WTC11 (cell line): Measurements from ENCODE around the gene CFAP92.

Experiments
- CBFB ChIP-seq: sonication (generic); formaldehyde crosslinking; IDR thresholded peaks from 2 replicates; pipeline ENCODE4 v1.8.1; 2022; ENCODE audit warnings: mild to moderate bottlenecking, low read depth, missing genetic modification reagents
- CREB1 ChIP-seq: sonication (generic); formaldehyde crosslinking; IDR thresholded peaks from 2 replicates; pipeline ENCODE4 v1.8.0; 2023; ENCODE audit warnings: mild to moderate bottlenecking, missing genetic modification reagents
- CTCF ChIP-seq: fragments of 200-600 bp; IDR thresholded peaks from 2 replicates; pipeline ENCODE4 v1.8.0; 2022; ENCODE audit warnings: antibody characterized with exemption
- ELF4 ChIP-seq: sonication (generic); formaldehyde crosslinking; IDR thresholded peaks from 2 replicates; pipeline ENCODE4 v1.8.1; 2022; ENCODE audit warnings: low read depth, mild to moderate bottlenecking, moderate library complexity, missing genetic modification reagents
- FOXK1 ChIP-seq: sonication (generic); formaldehyde crosslinking; IDR thresholded peaks from 2 replicates; pipeline ENCODE4 v1.8.0; 2022; ENCODE audit warnings: mild to moderate bottlenecking, moderate library complexity, missing genetic modification reagents
- IRF2 ChIP-seq: sonication (generic); formaldehyde crosslinking; IDR thresholded peaks from 2 replicates; pipeline ENCODE4 v1.8.0; 2022; ENCODE audit warnings: low read depth, missing genetic modification reagents, borderline replicate concordance
- MYBL2 ChIP-seq: sonication (generic); formaldehyde crosslinking; IDR thresholded peaks from 2 replicates; pipeline ENCODE4 v1.8.1; 2023; ENCODE audit warnings: mild to moderate bottlenecking, moderate library complexity, missing genetic modification reagents
- PREB ChIP-seq: sonication (generic); formaldehyde crosslinking; IDR thresholded peaks from 2 replicates; pipeline ENCODE4 v1.8.1; 2022; ENCODE audit warnings: mild to moderate bottlenecking, missing genetic modification reagents, moderate library complexity, borderline replicate concordance
- USF2 ChIP-seq: sonication (generic); formaldehyde crosslinking; IDR thresholded peaks from 2 replicates; pipeline ENCODE4 v1.8.1; 2023; ENCODE audit warnings: mild to moderate bottlenecking, missing genetic modification reagents, moderate library complexity
- ZNF317 ChIP-seq: sonication (generic); formaldehyde crosslinking; IDR thresholded peaks from 2 replicates; pipeline ENCODE4 v1.8.1; 2023; ENCODE audit warnings: low read depth, mild to moderate bottlenecking, moderate library complexity, missing genetic modification reagents, borderline replicate concordance

- no peak for TF ChIP-seq PREB (CRISPR knock-in tag)
- no peak for TF ChIP-seq ELF4
- no peak for TF ChIP-seq ZNF317 (CRISPR knock-in tag)
- TF ChIP-seq USF2 (CRISPR knock-in tag): no peak
- TF ChIP-seq CTCF: no peak
- TF ChIP-seq IRF2 (CRISPR knock-in tag): no peak
- TF ChIP-seq CBFB (CRISPR knock-in tag): no peak
- TF ChIP-seq FOXK1 (CRISPR knock-in tag): no peak
- no peak for TF ChIP-seq CREB1
- TF ChIP-seq MYBL2 (CRISPR knock-in tag): no peak; the same call in 1 of the 2 replicates
Observed at GRCh38 chr3:128992926-128993460, 883 bp downstream of the CFAP92 start.
